Activated CD8-positive, alpha-beta memory T cell treated with anti-CD3 and anti-CD28 coated beads, Interleukin-2, amount 10 ng/mL, durations not matched to agents 7 days and 5 days (primary cell): Measurements from ENCODE around the gene VAT1L. TPM values are rescaled to one million over a fixed set of nuclear protein-coding genes. Genes with fewer than 3 reads are reported as not detected.

ENCODE experiments used
- ATAC-seq: fragments of 150-1000 bp; cut with Tn5 transposase; one replicate; pipeline ENCODE4 v1.10.0; 2021; ENCODE audit warnings: moderate library complexity
- CTCF ChIA-PET: fragments of 350-600 bp; sonication (Branson Sonifier 250); formaldehyde crosslinking; loops from one replicate; lab custom pipeline; 2021; ENCODE audit warnings: antibody characterized with exemption; lab: Charles Lee
- DNase-seq: peaks from one replicate; pipeline ENCODE4 v3.0.0-alpha.2; 2020
- H3K27ac Mint-ChIP-seq: one replicate; pipeline ENCODE4 v1.8.0; 2021; ENCODE audit warnings: mild to moderate bottlenecking, mixed read lengths
- H3K27me3 Mint-ChIP-seq: one replicate; pipeline ENCODE4 v1.8.0; 2021; ENCODE audit warnings: mixed read lengths
- H3K36me3 Mint-ChIP-seq: one replicate; pipeline ENCODE4 v1.8.0; 2021; ENCODE audit warnings: mild to moderate bottlenecking, mixed read lengths
- H3K4me1 Mint-ChIP-seq: one replicate; pipeline ENCODE4 v1.8.0; 2021; ENCODE audit warnings: mixed read lengths
- H3K4me3 Mint-ChIP-seq: one replicate; pipeline ENCODE4 v1.8.0; 2021; ENCODE audit warnings: mild to moderate bottlenecking, moderate library complexity, mixed read lengths
- H3K9me3 Mint-ChIP-seq: one replicate; pipeline ENCODE4 v1.8.0; 2022; ENCODE audit warnings: low read depth, mixed read lengths
- total RNA-seq, 2 experiments: library from RNA; stranded (reverse); gene quantifications; one replicate each; pipeline ENCODE4 v1.2.3, GENCODE V29; 2021

The VAT1L gene
- total RNA-seq, 2 experiments from 2014 or later: not detected

DNA sequence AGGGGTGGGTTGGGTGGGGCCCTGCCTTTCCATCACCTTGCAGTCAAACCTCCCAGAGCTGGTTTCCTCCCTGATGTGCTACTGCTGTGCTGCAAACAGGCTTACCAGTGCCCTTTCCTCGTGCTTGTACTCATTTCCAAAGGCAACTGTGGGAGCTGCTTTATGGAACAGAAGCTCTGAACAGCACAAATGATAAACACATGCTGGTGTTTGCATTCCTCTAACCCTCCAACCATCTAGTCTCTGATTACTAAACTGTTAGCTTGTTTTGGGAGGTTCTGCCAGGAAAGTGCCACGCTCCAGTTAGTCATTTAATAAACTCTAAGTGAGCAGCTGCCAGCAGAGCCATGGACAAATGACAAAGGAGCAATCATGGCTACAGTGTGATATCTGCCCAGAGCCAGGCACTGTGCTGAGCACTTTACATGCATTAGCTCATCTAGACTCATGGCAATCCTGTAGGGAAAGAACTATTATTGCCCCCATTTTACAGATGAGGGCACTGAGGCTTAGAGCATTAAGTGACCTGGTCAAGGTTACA is 110.4 kb downstream of the VAT1L start:
- Mint-ChIP-seq H3K4me1 (no peaks in the 10 kb centered on the region), H3K27me3 (peaks cover 5% of the 10 kb centered on the region), H3K36me3 (no peaks in the 10 kb centered on the region), H3K4me3 (no peak overlapping the region), H3K9me3 (no peaks in the 10 kb centered on the region), H3K27ac (no peak overlapping the region)
- DNase-seq (no peak), ATAC-seq (no peak)
- CTCF ChIA-PET: no interaction called here

- H3K27me3 Mint-ChIP-seq: peaks cover 5% of the 10 kb centered on the region
- H3K36me3 Mint-ChIP-seq: no peaks in the 10 kb centered on the region
- no peak for DNase-seq
- no peak overlapping the region for H3K27ac Mint-ChIP-seq
- no peaks in the 10 kb centered on the region for H3K4me1 Mint-ChIP-seq
- CTCF ChIA-PET: no interaction called here
- no peak for ATAC-seq
- H3K4me3 Mint-ChIP-seq: no peak overlapping the region
- no peaks in the 10 kb centered on the region for H3K9me3 Mint-ChIP-seq
Observed at GRCh38 chr16:77899416-77899815, 111.1 kb downstream of the VAT1L start.

- DNase-seq (no peak), ATAC-seq (no peak)
- H3K4me3 Mint-ChIP-seq: no peak overlapping the region
- CTCF ChIA-PET: no interaction called here
- H3K4me1 Mint-ChIP-seq: no peaks in the 10 kb centered on the region
- H3K27ac Mint-ChIP-seq: no peak overlapping the region
- H3K9me3 Mint-ChIP-seq: no peaks in the 10 kb centered on the region
- no peaks in the 10 kb centered on the region for H3K36me3 Mint-ChIP-seq
- H3K27me3 Mint-ChIP-seq: peaks cover 6% of the 10 kb centered on the region
Observed at GRCh38 chr16:77905374-77905920, 117.1 kb downstream of the VAT1L start.

- no peaks in the 10 kb centered on the region for H3K4me1 Mint-ChIP-seq
- no peaks in the 10 kb centered on the region for H3K9me3 Mint-ChIP-seq
- ATAC-seq (no peak), DNase-seq (no peak)
- no peak overlapping the region for H3K4me3 Mint-ChIP-seq
- H3K36me3 Mint-ChIP-seq: no peaks in the 10 kb centered on the region
- CTCF ChIA-PET: no interaction called here
- peaks cover 6% of the 10 kb centered on the region for H3K27me3 Mint-ChIP-seq
- no peak overlapping the region for H3K27ac Mint-ChIP-seq
Observed at GRCh38 chr16:77910021-77910420, 121.7 kb downstream of the VAT1L start.

- DNase-seq: no peak
- Mint-ChIP-seq H3K27me3 (no peaks in the 10 kb centered on the region), H3K4me1 (no peaks in the 10 kb centered on the region), H3K4me3 (no peak overlapping the region), H3K36me3 (no peaks in the 10 kb centered on the region), H3K9me3 (no peaks in the 10 kb centered on the region), H3K27ac (no peak overlapping the region)
- no peak for ATAC-seq
- CTCF ChIA-PET: no interaction called here
Observed at GRCh38 chr16:77912617-77913016, 124.3 kb downstream of the VAT1L start.

GRCh38 chr16:77913738-77914253 is 125.4 kb downstream of the VAT1L start:
- no peaks in the 10 kb centered on the region for H3K4me1 Mint-ChIP-seq
- no peak overlapping the region for H3K4me3 Mint-ChIP-seq
- H3K36me3 Mint-ChIP-seq: no peaks in the 10 kb centered on the region
- ATAC-seq (no peak), DNase-seq (no peak)
- no peaks in the 10 kb centered on the region for H3K9me3 Mint-ChIP-seq
- no peaks in the 10 kb centered on the region for H3K27me3 Mint-ChIP-seq
- CTCF ChIA-PET: no interaction called here
- H3K27ac Mint-ChIP-seq: no peak overlapping the region

DNA sequence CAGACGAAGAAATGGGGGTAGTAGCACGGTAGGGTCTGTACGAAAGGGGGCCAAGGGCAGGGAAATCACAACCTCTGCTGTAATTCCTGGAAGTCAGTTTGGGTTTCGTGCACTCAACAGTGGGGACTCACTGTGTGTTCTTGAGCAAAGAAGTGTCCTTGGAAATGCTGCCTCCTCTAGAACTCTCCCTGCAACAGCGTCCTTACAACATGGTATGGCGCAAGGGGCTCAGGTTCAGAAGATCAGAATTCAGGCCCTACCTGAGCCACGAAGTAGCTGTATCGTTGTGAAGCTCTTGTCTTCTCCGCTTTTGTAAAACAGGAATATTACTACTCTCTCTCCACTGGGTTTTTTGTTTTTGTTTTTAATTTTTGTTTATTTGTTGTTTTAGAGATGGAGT is 127.7 kb downstream of the VAT1L start:
- DNase-seq (no peak), ATAC-seq (no peak)
- H3K4me1 Mint-ChIP-seq: no peaks in the 10 kb centered on the region
- H3K4me3 Mint-ChIP-seq: no peak overlapping the region
- H3K36me3 Mint-ChIP-seq: no peaks in the 10 kb centered on the region
- no peak overlapping the region for H3K27ac Mint-ChIP-seq
- CTCF ChIA-PET: no interaction called here
- no peaks in the 10 kb centered on the region for H3K27me3 Mint-ChIP-seq
- H3K9me3 Mint-ChIP-seq: no peaks in the 10 kb centered on the region

- Mint-ChIP-seq H3K36me3 (no peaks in the 10 kb centered on the region), H3K27me3 (no peaks in the 10 kb centered on the region), H3K9me3 (no peaks in the 10 kb centered on the region), H3K4me1 (no peaks in the 10 kb centered on the region), H3K4me3 (no peak overlapping the region), H3K27ac (no peak overlapping the region)
- CTCF ChIA-PET: no interaction called here
- DNase-seq: no peak
- ATAC-seq: no peak
Observed at GRCh38 chr16:77917971-77918370, 129.6 kb downstream of the VAT1L start.

DNA sequence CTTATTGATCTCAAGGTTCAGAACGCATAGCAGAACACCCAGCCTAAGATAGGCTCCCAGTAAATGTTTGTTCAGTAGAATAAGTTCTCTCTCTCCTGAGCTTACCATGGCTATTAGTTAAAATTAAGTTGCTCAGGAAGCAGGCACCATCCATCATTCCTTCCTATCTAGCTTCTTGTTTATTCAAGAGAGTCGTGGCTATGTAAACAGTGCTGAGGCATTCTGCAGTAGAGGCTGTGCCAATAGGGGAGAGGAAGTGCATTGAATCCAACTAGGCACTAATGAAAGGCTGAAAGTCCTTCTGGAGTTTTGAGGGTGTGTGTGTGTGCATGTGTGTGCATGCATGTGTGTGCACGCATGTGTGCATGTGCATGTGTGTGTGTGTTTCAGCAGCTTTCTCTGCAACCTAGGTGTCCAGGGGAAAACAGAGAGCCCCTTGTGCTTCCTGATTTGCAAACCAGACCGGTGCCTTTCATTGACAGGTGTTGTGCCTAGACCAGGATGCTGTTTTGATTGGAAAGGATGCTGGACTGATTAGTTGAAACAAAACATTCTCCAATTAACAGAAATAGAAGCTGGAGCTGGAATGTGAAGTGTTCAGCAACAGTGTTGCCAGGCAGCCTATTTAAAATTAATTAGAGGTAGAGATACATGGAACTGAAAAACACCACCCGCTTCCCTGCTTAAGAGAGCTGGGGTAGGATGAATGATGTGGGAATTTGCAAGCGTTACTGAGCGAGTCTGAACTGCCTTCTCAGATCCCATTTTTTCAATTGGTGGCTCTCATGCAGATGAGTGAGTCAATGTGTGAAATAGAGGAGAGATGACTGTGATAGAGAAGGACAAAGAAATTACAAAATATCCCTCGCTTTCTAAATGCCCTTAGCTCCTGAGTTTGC is 130.7 kb downstream of the VAT1L start:
- Mint-ChIP-seq H3K36me3 (no peaks in the 10 kb centered on the region), H3K27ac (no peak overlapping the region), H3K4me1 (no peaks in the 10 kb centered on the region), H3K9me3 (no peaks in the 10 kb centered on the region), H3K4me3 (no peak overlapping the region), H3K27me3 (no peaks in the 10 kb centered on the region)
- CTCF ChIA-PET: no interaction called here
- ATAC-seq (no peak), DNase-seq (no peak)

GRCh38 chr16:77919761-77920415 is 131.5 kb downstream of the VAT1L start:
- Mint-ChIP-seq H3K27ac (no peak overlapping the region), H3K27me3 (no peaks in the 10 kb centered on the region), H3K9me3 (no peaks in the 10 kb centered on the region), H3K4me1 (no peaks in the 10 kb centered on the region), H3K36me3 (no peaks in the 10 kb centered on the region), H3K4me3 (no peak overlapping the region)
- CTCF ChIA-PET: no interaction called here
- ATAC-seq (no peak), DNase-seq (no peak)

DNA sequence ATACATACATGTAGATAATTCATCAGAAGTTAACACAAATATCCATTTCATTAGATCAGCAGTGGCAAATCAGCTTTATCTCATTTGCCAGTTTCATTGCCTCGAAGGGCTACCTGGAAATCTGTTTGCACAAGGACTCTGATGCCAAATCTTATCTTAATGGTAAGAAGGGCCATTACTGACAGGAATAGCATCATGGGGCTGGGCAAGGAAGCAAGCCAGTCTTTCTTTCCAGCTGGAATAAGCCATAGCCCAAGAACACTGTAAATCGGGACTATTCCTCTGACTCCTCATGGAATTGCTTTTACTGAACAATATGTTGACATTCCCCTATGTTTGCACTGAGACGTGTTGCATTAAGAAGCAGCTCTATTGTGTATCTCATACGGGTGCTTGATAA is 132.6 kb downstream of the VAT1L start:
- Mint-ChIP-seq H3K36me3 (no peaks in the 10 kb centered on the region), H3K9me3 (no peaks in the 10 kb centered on the region), H3K4me3 (no peak overlapping the region), H3K27ac (no peak overlapping the region), H3K27me3 (no peaks in the 10 kb centered on the region), H3K4me1 (no peaks in the 10 kb centered on the region)
- no peak for DNase-seq
- CTCF ChIA-PET: interaction anchor here (0.5 kb wide), 1 partner anchor 1451 kb away, joined by 4 read pairs; no protein-coding TSS in a partner anchor
- ATAC-seq: no peak

DNA sequence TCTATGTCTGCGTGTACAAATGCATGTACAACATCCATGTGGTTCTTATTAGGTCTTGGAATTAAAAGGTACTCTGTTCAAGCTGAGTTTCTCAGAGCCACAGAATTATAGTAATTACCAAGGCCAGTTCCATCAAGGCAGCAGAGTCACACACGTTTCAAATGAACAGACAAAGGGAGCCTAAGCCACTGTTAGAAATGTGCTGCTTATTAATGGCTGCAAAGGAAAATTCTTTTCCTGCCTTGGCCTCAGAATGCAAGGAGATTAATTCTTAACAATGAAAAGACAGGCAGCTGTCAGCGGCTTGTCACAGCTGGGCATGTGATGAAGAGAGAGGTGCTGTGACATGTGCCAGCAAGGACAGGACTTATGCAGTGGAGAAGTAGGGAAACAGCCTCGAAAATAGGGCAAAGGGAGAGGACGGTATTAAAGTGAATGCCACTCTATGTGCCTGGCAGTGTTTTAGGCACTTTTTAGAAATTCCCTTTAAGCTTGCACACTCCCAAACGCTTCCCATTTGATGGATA is 133.9 kb downstream of the VAT1L start:
- no peaks in the 10 kb centered on the region for H3K4me1 Mint-ChIP-seq
- no peaks in the 10 kb centered on the region for H3K9me3 Mint-ChIP-seq
- no peaks in the 10 kb centered on the region for H3K36me3 Mint-ChIP-seq
- no peak overlapping the region for H3K27ac Mint-ChIP-seq
- CTCF ChIA-PET: no interaction called here
- DNase-seq (no peak), ATAC-seq (no peak)
- no peaks in the 10 kb centered on the region for H3K27me3 Mint-ChIP-seq
- no peak overlapping the region for H3K4me3 Mint-ChIP-seq

DNA sequence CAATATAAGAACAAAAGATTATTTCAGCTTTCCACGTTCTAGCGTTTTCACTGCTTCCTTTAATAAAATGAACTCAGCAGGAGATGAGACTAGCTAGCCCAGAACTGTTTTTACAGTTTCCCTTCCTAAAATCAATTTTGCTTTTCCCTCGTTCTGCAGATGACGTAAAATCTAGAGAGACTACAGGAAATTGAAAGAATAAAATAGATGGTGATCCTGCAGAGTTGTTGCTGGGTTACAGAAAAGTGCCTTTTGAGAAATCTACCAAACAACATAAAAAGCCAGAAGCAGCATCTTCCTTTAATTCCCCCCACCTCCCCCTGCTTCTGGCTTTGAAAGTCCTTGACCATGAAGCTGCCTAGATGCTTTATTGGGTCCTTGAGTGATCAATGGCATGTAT is 137.2 kb downstream of the VAT1L start:
- Mint-ChIP-seq H3K36me3 (no peaks in the 10 kb centered on the region), H3K4me3 (no peak overlapping the region), H3K4me1 (no peaks in the 10 kb centered on the region), H3K27me3 (no peaks in the 10 kb centered on the region), H3K9me3 (no peaks in the 10 kb centered on the region), H3K27ac (no peak overlapping the region)
- DNase-seq: no peak
- CTCF ChIA-PET: no interaction called here
- no peak for ATAC-seq
